ENCODE measurements around the gene ID2.

Gene ID2

DNA sequence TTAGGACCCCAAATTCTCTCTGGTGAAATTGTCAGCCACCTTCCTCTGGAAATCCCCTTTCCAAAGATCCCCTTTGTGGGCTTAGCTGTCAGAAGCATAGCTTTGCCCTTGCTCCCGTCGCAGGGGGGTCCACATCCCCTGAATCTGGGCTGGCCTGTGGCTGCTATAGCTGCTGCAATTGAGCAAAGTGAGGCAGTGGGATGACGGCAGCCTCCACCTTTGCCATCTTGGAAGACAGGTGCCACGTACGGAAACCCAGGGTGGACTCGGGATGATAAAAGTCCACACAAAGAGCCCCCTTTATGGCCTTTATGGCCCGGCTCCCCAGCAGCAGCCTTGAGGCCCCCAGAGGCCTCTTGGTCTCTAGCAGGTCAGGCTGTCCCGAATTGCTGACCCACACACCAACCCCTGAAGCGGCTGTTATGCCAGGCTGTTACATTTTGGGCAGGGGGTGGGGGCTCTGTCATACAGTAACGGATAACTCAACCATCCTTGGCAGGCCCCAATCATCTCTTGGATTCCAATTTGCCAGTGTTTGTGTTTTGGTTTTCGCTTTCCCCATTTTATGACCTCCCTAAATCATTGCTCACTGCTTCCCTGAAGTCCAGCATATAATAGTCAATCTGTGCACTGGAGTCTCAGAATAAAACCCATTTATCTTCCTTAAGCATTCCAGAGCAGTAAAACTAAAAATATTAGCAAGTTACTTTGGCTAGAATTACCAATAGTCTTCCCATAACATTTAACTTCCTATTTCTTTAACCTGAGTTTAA, 33.2 kb upstream of the ID2 start:
- DNase-seq, result no peak

DNA sequence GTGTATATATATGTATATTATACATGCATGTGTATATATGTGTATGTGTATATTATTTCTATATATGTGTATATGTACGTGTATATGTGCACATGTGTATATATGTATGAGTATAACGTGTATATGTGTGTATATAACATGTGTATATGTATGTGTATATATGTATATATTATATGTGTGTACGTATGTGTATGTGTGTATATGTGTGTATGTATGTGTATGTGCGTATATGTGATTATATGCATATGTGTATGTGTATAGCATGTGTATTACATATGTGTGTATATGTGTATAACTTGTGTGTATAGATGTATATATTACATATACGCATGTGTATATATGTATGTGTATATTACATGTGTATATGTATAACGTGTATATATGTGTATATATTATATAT, 32.1 kb upstream of the ID2 start:
- DNase-seq, result no peak

- no peak for DNase-seq
Measured at GRCh38 chr2:8650256-8650655, 31.6 kb upstream of the ID2 start.

GRCh38 chr2:8652774-8653426, 29.0 kb upstream of the ID2 start:
- no peak for DNase-seq

GRCh38 chr2:8653485-8653884, 28.4 kb upstream of the ID2 start:
- no peak for DNase-seq

- no peak for DNase-seq
Measured at GRCh38 chr2:8654041-8654440, 27.8 kb upstream of the ID2 start.

- no peak for DNase-seq
Measured at GRCh38 chr2:8654483-8654882, 27.4 kb upstream of the ID2 start.

GRCh38 chr2:8656160-8656641, 25.7 kb upstream of the ID2 start:
- DNase-seq, result no peak

GRCh38 chr2:8656811-8657210, 25.0 kb upstream of the ID2 start:
- no peak for DNase-seq

DNA sequence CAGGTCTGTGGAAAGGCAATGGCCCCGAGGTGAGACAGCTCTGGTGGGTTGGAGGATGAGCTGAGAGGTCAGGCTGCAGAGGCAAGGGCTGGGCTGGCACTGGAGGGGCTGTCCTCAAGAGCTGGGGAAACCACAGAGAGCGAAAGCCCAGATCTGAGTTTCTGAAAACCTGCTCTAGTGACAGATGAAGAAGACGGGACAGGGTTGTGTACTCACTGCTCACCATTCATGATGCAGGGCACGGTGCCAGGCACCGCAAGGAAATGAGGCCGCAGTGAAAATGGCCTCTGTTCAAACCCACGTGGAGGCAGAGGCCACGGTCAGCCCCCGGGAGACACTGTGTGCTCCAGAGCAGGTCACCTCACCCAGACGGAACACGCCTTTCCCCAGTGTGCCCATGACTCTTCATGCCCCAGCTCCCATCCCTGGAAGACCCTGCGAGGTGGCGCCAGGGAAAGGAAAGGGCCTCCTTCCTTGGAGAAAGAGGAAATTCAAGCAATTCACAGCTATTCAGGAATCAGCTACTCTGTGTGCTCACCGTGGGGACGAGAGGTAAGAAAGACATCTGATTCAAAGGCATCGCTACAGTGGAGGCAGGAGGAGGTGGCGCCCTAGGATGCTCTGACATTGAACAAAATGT, 24.3 kb upstream of the ID2 start:
- DNase-seq, result no peak

DNA sequence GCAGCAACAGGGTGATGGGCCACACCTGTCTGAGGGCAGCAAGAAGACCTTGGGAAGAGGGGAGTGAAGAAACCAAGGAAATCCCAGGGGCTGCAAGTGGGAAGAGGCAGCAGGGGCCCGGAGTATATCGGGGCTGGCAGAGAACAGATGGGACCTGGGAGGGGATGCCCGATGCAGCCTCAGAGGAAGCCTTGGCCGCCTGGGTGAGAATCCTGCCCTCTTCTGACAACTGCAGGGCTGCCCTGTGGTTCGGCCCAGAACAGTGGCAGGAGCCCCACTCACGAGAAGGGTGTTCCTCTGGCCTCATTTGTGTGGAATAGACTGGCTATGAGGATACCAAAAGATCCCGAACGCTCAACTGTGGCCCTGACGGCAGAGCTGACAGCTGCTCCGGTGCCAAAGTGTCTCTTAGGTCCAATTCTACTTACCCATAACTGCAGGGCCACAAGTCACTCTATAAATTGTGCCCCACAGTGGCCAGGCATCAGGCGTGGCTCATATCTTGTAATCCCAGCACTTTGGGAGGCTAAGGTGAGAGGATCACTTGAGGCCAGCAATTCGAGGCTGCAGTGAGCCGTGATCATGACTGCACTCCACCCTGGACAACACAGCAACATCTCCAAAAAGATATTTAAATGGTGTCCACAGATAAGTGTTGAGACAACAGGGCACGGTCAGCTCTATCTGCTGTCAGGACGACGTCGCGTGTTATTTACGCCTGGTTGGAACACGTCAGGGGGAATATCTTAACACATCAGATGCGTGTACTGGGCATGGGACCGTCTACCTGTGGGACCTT, 23.6 kb upstream of the ID2 start:
- no peak for DNase-seq

DNA sequence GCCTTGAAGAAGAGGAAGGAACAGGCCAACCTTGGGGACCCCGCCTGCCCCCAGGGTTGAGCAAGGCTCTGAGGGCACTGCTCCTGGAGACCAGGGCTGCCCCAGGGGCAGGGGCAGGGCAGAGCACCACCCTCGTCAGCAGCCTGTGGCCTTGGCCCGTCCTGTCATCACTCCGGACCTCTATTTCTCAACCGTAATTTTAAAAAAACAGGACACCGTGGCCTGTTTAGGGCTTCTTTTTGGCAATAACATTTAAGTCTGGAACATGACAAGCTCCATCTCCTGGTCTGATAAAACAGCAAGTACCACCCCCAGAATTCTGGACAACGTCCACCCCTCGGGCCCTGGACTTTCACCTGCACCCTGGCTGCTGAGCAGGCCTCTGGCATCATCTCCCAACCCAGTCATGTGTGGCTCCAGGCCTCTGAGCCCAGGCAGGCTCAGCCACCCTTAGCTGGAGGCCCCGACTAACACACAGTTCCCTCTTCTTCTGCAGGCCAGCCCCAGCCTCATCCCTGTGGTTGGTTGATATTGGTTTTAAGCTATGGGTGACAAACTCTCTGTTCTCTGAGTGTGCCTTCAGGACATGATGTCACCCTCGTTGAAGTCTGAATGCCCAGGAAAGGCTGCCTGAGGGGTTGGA, 22.6 kb upstream of the ID2 start:
- no peak for DNase-seq

- no peak for DNase-seq
Measured at GRCh38 chr2:8659735-8660492, 21.9 kb upstream of the ID2 start.

GRCh38 chr2:8661235-8661634, 20.6 kb upstream of the ID2 start:
- DNase-seq, result no peak

DNA sequence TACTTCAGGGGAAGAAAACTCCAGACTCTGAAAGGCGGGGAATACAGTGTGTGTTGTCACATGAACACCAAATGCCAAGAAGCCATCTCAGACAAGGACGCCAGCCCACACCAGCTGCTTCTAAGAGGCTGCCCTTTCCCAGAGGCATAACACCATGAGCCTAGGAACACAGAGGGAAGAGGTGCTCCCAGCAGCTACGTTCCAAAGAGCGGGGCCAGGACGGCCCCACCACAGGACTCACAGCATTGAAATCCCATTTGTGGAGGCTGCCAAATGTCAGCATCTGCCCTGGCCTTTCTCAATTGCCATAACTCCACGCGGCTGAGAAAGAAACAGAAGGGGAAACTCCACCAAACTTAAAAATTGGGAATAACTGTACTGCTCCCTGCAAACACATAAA, 20.1 kb upstream of the ID2 start:
- no peak for DNase-seq

DNA sequence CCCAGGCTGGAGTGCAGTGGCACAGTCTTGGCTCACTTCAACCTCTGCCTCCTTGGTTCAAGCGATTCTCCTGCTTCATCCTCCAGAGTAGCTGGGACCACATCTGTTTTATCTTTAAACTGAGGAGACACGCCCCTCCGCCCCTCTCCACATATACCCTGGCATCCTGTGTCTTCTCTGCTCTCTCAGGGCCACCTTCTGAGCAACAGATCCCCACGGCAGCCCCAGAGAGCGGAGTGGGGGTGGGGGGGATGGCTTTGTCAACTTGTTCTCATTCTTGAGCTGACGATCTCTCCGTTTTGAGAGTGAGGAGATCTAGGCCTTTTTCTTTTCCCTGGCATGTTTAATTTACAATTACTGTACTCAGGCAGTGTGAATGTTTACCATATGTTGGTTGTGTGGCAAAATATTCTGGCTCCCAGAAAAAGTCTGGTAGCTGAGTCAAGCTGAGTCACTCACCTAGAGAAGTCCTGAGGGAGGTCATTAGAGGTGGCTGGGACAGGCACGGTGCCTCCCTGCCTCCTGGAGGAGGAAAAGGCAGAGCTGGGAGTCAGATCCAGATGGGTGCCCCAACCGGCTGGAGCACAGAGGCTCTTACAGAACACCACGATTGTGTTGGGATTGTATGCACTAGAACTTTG, 19.5 kb upstream of the ID2 start:
- no peak for DNase-seq

GRCh38 chr2:8663997-8664396, 17.9 kb upstream of the ID2 start:
- peak in 1 of 2 donors; percentile 29 for DNase-seq

DNA sequence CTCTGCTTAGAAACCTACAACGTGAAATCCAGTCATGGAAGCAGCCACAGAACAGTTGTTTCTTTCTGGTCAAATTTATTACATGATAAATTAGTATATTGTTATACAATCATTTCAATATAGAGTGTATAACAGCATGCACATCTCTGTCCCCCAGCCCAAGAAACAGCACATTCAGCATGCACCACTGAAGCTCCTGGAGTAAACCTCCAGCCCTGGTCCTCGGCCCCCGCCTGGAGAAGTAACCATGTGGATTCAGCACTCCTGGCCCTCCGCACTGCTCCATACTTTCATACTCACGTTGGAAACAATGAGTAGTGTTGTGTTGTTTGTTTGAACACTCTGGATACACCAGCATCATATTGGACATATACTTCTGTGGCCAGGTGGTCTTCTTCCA, 15.3 kb upstream of the ID2 start:
- no peak for DNase-seq

GRCh38 chr2:8667896-8668512, 13.9 kb upstream of the ID2 start:
- DNase-seq, result no peak

- no peak for DNase-seq
Measured at GRCh38 chr2:8669157-8669817, 12.6 kb upstream of the ID2 start.

All from CD4-positive, alpha-beta T cell treated with Interferon alpha-2 for 1 hour (primary cell).